PFSK-1 (cell line): ENCODE measurements around the gene PRND. TPM values are rescaled to one million over a fixed set of nuclear protein-coding genes. Genes with fewer than 3 reads are reported as not detected.

Experiments used
- FOXP2 ChIP-seq: optimal IDR thresholded peaks from 2 replicates; pipeline ENCODE3; 2011; ENCODE audit warnings: borderline replicate concordance, control low read depth, inconsistent platforms; ENCODE audit not compliant: insufficient read depth; ENCODE audit errors: extremely low read length, extremely low read depth
- POLR2AphosphoS5 ChIP-seq: IDR thresholded peaks from 2 replicates; pipeline ENCODE4 v1.6.1; 2012; ENCODE audit warnings: low read depth, mild to moderate bottlenecking, control low read depth, low read length, moderate library complexity
- SIN3A ChIP-seq: IDR thresholded peaks from 2 replicates; pipeline ENCODE4 v1.6.1; 2012; ENCODE audit warnings: mild to moderate bottlenecking, low read length, moderate library complexity, borderline replicate concordance; ENCODE audit not compliant: insufficient read depth
- TAF1 ChIP-seq: IDR thresholded peaks from 2 replicates; pipeline ENCODE4 v1.6.1; 2012; ENCODE audit warnings: low read length, control low read depth, borderline replicate concordance; ENCODE audit not compliant: insufficient read depth
- polyA plus RNA-seq: library from polyadenylated mRNA; unstranded; fragments of >200 nt; gene quantifications from one replicate; pipeline ENCODE4 v1.2.1, GENCODE V29; 2012; ENCODE audit warnings: low read depth, missing spikeins; ENCODE audit not compliant: insufficient read length
- TF ChIP-seq, protein P1 (sequence below), 2 experiments: IDR thresholded peaks; 2 replicates each; pipeline versions ENCODE4 v1.6.1 to v1.8.0; 2011 to 2012; ENCODE audit warnings: low read depth in 2 of 2, low read length in 2 of 2, control low read depth in 1 of 2, inconsistent platforms in 1 of 2, mild to moderate bottlenecking in 1 of 2, moderate library complexity in 1 of 2; ENCODE audit not compliant: insufficient read depth in 1 of 2

PRND gene
- polyA plus RNA-seq = not detected

- no peak for TF ChIP-seq FOXP2
- no peak for TF ChIP-seq SIN3A
- no peak for TF ChIP-seq TAF1
- TF ChIP-seq POLR2AphosphoS5 = no peak
- TF ChIP-seq, protein P1, sequence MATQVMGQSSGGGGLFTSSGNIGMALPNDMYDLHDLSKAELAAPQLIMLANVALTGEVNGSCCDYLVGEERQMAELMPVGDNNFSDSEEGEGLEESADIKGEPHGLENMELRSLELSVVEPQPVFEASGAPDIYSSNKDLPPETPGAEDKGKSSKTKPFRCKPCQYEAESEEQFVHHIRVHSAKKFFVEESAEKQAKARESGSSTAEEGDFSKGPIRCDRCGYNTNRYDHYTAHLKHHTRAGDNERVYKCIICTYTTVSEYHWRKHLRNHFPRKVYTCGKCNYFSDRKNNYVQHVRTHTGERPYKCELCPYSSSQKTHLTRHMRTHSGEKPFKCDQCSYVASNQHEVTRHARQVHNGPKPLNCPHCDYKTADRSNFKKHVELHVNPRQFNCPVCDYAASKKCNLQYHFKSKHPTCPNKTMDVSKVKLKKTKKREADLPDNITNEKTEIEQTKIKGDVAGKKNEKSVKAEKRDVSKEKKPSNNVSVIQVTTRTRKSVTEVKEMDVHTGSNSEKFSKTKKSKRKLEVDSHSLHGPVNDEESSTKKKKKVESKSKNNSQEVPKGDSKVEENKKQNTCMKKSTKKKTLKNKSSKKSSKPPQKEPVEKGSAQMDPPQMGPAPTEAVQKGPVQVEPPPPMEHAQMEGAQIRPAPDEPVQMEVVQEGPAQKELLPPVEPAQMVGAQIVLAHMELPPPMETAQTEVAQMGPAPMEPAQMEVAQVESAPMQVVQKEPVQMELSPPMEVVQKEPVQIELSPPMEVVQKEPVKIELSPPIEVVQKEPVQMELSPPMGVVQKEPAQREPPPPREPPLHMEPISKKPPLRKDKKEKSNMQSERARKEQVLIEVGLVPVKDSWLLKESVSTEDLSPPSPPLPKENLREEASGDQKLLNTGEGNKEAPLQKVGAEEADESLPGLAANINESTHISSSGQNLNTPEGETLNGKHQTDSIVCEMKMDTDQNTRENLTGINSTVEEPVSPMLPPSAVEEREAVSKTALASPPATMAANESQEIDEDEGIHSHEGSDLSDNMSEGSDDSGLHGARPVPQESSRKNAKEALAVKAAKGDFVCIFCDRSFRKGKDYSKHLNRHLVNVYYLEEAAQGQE (IDR thresholded peaks at IDR 0.05; ENCODE audit: insufficient read depth in 1 of 2, low read depth in 2 of 2, low read length in 2 of 2) = no peak
Observed at GRCh38 chr20:4721719-4722118, at the start of gene PRND. Gene PRND, plus strand, starts transcription at chr20:4721909. Its CDS starts 2,643 bp downstream, at chr20:4724552.

DNA sequence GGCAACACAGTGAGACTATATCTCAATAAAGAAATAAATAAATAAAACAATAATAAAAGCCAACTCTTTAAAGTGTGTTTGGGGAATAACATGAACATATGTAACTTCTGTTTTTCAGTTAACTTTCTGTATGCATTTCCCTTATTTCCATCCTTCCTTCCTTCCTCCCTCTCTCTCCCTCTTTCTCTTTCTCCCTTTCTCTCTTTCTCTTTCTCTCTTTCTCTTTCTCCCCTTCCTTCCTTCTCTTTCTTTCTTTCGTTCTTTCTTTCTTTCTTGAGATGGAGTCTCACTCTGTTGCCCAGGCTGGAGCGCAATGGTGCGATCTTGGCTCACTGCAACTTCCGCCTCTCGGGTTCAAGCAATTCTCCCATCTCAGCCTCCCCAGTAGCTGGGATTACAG lies 48.8 kb upstream of the PRND start:
- TF ChIP-seq FOXP2 = no peak
- TF ChIP-seq POLR2AphosphoS5 = no peak
- TF ChIP-seq, protein P1 (IDR thresholded peaks at IDR 0.05; ENCODE audit: insufficient read depth in 1 of 2, low read depth in 2 of 2, low read length in 2 of 2) = no peak
- TF ChIP-seq SIN3A = no peak
- no peak for TF ChIP-seq TAF1

GRCh38 chr20:4673371-4674001 lies 48.2 kb upstream of the PRND start:
- TF ChIP-seq FOXP2 = no peak

GRCh38 chr20:4674672-4675071 lies 47.0 kb upstream of the PRND start:
- TF ChIP-seq, protein P1 (IDR thresholded peaks at IDR 0.05; ENCODE audit: insufficient read depth in 1 of 2, low read depth in 2 of 2, low read length in 2 of 2) = no peak
- TF ChIP-seq TAF1 = no peak
- no peak for TF ChIP-seq SIN3A
- TF ChIP-seq POLR2AphosphoS5 = no peak
- no peak for TF ChIP-seq FOXP2

DNA sequence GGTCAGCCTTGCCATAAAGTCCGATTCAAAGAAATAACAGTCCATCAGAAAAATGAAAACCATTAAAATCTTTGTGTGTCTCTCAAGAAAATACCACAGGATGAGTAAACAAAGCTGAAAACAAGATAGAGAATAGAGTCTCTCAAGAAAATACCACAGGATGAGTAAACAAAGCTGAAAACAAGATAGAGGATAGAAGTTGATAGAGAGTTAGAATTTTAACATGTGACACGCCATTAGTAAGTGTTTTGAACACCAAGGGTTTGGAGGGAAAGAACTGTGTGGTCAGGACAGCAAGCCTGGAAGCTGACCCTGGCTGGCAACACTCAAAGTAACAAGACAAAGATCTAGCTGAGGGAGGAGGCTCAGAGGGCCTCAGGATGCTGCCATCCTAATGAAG lies 43.9 kb upstream of the PRND start:
- TF ChIP-seq FOXP2 (no peak), TAF1 (no peak), POLR2AphosphoS5 (no peak), SIN3A (no peak)
- TF ChIP-seq, protein P1 (IDR thresholded peaks at IDR 0.05; ENCODE audit: insufficient read depth in 1 of 2, low read depth in 2 of 2, low read length in 2 of 2) = no peak
